Glomerular endothelial cell (primary cell): ENCODE data around the gene NDUFAB1. TPM values are rescaled to one million over a fixed set of nuclear protein-coding genes. Genes with fewer than 3 reads are reported as not detected.
"Not testable (repeated sequence)": the region's sequence is repeated elsewhere in the genome, so short reads cannot be mapped to it uniquely, and the experiment has no call there.

Experiments used
- DNase-seq: peaks from one replicate; pipeline ENCODE4 v3.0.0-alpha.2; 2011; ENCODE audit warnings: low read depth, low spot score; ENCODE audit errors: extremely low read depth
- total RNA-seq: library from RNA; depleted of rRNA; stranded (reverse); fragments of >200 nt; gene quantifications from 2 replicates; pipeline ENCODE4 v1.2.3, GENCODE V29; 2015

NDUFAB1 gene
- total RNA-seq, 1 donor from 2014 or later = 98.6 TPM

DNA sequence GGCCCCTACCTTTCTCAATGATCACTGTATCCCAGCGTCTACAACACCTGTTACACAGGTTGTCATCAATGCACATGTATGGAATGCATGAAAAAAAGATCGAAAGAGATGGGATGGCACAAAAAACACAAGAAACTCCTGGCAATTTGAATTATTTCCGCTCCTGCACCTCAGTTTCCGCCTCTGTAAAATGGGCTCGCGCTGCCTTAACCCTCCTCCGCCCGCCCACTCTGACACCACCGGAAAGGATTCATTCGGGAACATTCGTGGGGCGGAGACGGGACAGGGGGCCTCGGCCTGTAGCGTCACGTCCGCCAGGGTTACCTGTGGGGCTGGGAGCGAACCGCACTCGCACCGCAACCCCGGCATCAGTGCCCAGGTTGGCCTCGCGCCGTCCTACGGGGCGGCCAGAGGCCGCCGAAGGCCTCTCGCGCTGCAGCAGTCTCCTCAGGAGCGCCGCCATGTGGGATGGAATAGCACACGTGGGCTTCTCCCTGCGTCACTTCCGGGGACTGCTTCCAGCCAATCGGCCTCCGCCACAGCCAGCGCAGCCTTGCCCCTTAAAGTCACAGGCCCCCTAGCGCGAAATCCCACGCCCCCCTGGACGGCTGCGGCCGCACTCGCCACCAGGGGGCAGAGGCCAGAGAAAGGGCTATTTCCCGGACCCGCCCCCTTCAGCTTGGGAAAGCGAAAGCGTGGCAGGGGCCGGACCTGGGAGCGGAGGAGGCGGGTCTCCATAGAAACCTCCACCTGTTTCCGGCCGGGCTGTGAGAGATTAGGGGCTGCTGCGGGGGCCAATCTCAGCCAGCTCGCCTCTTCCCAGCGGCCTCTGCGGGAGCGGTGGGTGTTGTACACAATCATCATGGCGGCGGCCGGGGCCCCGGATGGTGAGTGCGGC, 39.0 kb downstream of the NDUFAB1 start, which contains the start of the genes EARS2 and UBFD1:
TSS of gene EARS2 (minus strand) at position 470 of the 898 bp plus-strand sequence. CDS start at position 463, 7 bp downstream.
TSS of gene UBFD1 (plus strand) at position 847 of the 898 bp plus-strand sequence. CDS start at position 863, 16 bp downstream.
- peak; percentile 79 for DNase-seq

DNA sequence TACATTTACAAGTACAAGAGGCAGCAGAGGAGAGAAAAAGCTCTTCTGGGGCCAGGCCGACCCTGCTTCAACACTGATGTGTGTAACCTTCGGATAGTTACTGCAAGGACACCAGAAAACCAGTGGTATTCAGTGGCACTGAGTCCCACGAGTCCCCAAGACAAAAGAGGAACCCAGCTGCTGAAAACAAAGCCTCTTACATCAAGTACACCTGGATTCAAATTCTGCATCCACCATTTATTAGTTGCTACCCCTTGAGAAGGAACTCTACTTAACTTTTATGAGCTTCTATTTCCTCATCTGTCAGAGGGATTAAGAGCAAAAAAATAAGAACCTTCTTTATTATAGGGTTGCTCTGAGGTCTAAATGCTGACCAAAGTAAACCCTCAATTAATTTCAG, 41.6 kb downstream of the NDUFAB1 start:
- no peak for DNase-seq

DNA sequence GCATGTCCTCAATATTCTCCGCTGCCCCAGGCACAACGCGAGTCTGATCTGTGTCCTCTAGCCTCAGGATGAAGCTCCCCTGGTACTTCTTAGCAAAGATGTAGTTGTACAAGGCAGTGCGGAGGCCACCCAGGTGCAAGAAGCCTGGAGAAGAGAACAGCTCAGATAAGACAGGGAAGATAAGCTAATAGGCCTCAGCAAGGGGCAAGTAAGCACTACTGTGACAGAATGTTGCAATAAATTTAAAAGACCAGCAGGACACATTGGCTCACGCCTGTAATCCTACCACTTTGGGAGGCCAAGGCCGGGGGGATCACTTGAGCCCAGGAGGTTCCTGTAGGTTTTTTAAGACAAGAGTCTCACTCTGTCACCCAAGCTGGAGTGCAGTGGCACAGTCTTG, 44.0 kb downstream of the NDUFAB1 start:
- DNase-seq = no peak

DNA sequence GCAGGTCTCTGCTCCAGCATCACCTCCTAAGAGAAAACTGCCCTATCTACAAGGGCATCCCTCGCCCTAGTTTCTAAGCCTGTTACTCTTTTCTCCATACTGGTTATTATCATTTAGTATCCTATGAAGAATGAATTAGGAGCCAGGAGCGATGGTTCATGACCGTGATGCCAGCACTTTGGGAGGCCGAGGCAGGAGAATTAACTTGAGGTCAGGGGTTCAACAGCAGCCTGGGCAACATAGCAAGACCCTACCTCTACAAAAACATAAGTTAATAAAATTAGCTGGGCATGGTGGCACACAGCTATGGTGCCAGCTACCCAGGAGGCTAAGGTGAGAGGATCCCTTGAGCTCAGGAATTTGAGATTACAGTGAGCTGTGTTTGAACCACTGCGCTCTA, 46.2 kb downstream of the NDUFAB1 start:
- DNase-seq = no peak

DNA sequence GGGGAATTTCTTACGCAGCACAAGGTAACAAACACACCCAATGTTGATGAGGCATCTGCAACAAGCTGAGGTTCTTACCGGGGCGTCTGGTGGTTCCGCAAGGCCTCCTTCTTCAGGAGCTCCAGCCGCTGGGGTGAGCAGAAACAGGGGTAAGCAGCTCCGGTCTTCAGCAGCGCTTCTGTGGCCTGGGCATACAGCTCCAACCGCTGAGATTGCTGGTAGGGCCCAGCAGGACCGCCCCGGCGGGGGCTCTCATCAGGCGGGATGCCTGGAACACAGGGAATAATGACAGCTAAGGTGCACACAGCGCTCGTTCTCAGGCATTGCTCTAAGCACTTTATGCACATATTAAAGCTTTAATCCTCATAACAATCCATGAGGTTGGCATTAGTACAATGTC, 51.7 kb downstream of the NDUFAB1 start:
- no peak for DNase-seq

DNA sequence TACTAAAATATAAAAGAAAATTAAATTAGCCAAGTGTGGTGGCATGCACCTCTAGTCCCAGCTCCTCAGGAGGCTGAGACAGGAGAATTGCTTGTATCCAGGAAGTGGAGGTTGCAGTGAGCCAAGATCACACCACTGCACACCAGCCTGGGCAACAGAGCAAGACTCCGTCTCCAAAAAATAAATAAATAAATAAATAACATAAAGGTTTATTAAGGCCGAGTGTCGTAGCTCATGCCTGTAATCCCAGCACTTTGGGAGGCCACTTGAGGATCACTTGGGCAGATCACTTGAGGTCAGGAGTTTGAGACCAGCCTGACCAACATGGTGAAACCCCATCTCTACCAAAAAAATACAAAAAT, 55.3 kb downstream of the NDUFAB1 start:
- DNase-seq = not testable (repeated sequence)

DNA sequence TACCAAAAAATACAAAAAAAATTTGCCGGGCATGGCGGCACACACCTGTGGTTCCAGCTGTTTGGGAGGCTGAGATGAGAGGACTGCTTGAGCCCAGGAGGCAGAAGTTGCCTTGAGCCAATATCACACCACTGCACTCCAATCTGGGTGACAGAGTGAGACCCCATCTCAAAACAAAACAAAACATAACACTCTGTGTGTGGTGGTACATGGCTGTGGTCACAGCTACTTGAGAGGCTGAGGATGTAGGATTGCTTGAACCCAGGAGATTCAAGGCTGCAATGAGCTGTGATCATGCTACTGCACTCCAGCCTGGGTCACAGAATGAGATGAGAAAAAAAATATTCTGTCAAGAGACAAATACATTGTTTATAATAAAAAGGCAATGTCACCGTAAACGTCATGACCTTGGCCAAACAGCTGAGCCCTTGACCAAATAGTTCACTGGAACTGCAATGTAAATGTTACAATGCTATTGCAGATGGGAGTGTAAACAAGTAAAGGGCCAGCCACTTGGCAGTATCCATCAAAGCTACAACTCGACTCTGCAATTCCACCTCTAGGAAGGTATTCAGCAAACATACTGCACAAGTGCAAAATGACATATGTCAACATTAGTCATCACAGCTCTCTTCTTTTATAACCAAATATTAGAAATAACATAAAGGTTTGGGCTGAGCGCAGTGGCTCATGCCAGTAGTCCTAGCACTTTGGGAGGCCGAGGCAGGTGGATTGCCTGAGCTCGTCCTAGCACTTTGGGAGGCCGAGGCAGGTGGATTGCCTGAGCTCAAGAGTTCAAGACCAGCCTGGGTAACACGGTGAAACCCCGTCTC, 55.9 kb downstream of the NDUFAB1 start:
- DNase-seq = no peak

DNA sequence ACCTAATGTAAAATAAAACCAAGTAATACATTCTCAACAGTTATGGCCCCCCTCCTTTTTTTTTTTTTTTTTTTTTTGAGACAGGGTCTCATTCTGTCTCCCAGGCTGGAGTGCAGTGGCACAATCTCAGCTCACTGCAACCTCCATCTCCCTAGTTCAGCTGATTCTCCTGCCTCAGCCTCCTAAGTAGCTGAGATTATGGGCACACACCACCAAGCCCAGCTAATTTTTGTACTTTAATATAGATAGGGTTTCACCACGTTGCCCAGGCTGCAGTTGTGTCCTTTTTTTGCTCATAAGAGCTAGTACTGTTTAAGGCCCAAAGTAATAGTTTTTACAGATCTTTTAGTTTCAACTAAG, 57.2 kb downstream of the NDUFAB1 start:
- no peak for DNase-seq

DNA sequence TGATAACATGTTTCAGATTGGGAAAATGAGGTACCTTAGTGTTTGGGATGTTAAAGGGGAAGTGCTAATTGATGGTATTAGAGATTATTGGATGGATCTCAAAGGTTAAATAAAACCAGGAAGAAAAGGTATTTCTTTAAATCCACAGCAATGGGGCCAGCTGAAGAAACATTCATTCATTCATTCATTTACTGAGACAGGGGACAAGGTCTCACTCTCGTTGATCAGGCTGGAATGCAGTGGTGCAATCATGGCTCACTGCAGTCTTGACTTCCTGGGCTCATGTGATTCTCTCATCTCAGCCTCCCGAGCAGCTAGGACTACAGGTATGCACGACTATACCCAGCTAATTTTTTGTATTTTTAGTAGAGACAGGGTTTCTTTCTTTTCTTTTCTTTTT, 58.7 kb downstream of the NDUFAB1 start:
- no peak for DNase-seq

DNA sequence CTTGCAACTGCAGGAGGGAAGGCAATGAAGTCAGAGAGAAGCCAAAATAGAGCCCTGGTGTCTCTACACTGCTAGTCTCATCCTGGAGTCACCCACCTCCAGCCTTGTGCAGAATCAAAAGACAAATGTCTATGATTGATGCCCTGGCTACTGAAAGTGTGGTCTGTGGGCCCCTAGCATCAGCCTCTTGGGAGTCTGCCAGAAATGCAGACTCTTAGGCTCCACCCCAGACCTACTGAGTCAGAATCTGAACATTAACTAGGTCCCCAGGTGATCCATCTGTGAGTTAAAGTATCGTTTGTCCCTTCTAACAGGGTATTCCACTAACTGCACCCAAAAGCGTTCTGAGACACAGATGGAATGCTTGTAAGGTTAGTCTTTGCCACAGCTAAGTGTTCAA, 60.2 kb downstream of the NDUFAB1 start:
- DNase-seq = no peak

DNA sequence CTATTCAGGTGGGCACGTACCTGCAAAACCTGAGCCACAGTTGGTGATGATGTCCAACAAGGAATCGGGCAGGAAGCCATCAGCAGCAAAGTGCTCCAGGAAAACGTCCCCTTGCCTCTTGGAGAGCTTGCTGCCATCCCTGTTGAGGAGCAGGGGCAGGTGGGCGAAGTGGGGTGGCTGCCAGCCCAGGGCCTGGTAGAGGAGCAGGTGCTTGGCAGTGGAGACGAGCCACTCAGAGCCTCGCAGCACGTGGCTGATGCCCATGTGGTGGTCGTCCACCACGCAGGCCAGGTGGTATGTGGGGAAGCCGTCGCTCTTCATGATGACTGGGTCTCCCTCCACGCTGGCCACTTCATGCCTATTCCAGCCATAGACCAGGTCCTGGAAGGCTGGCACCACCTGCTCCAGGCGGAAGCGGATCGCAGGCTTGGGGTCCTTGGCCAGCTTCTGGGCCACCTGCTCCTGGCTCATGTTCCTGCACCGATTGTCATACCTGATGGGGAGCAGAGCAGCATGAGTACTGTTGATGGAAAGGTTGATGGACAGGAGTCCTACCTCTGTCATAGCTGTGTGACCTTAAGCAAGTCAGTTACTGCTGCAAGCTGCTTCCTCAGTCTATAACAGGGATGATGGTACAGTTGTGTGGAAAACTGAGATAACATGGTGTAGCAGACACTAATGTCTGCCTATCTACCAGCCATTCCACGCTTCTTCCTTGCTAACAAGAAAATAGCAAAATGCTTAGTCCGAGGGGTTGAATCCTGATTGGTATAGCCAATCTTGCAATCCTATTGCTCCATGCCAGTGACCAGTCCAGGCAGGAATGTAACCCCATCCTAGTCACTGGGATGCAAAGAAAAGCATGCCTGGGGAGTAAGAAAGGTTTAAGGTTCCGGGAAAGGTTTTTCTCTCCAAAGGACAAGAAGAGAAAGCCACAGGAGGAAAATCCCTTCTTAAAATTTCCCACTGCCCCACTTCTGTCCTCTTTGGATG, 61.0 kb downstream of the NDUFAB1 start:
- no peak for DNase-seq

DNA sequence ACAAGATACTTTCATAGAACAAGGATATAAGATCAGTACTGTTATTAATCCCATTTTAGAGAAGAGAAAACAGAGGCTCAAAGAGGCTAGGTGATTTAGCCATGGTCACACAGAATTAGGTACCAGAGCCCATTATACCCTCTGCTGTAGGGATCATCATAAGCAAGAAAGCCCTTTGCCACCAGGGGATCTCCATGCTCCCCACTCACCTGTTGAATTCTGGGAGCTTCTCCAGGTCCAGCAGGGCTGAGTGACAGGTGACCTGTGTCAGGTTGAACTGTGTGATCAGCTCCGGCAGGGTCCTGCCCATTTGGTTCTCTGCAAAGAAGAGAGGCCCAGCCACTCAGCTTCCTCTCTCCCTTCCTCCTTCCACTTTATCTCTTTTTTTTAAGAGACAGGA, 63.7 kb downstream of the NDUFAB1 start:
- no peak for DNase-seq

Other genes starting within 250 kb of the NDUFAB1 start
- gene COG7, start 143.1 kb downstream of the NDUFAB1 start, total RNA-seq = 9.3 and 21.8 TPM in 2 replicates
- gene GGA2, start 85.8 kb downstream of the NDUFAB1 start, total RNA-seq = 33.8 and 48.3 TPM in 2 replicates
- 21.3 and 25.7 TPM in 2 replicates for gene EARS2, start 39.0 kb downstream of the NDUFAB1 start, total RNA-seq
- 105 and 126 TPM in 2 replicates for gene UBFD1, start 38.6 kb downstream of the NDUFAB1 start, total RNA-seq
- gene PALB2, start 45.0 kb upstream of the NDUFAB1 start, total RNA-seq = 9.5 and 10.6 TPM in 2 replicates
- 53.1 and 76.4 TPM in 2 replicates for gene DCTN5, start 45.1 kb upstream of the NDUFAB1 start, total RNA-seq
- gene PLK1, start 82.6 kb upstream of the NDUFAB1 start, total RNA-seq = 22.4 and 25.0 TPM in 2 replicates
- gene ERN2, start 116.9 kb upstream of the NDUFAB1 start, total RNA-seq = not detected in 2 replicates
- not detected in 2 replicates for gene CHP2, start 158.7 kb upstream of the NDUFAB1 start, total RNA-seq
- not detected in 2 replicates for gene PRKCB, start 239.7 kb upstream of the NDUFAB1 start, total RNA-seq